Thoracic aorta (tissue), 2 donors: Measurements from ENCODE around the gene RPN2. TPM values are rescaled to one million over a fixed set of nuclear protein-coding genes. Genes with fewer than 3 reads are reported as not detected.

Source experiments
- ATAC-seq: fragments of 150-250 bp; one replicate; pipeline ENCODE4 v1.8.0; 2017; ENCODE audit warnings: low read depth; ENCODE audit not compliant: insufficient number of reproducible peaks, low FRiP score
- DNase-seq: peaks from one replicate; pipeline ENCODE4 v3.0.0-alpha.2; 2020; ENCODE audit warnings: low spot score
- H3K27ac ChIP-seq, 2 donors: fragments of 200-600 bp; sonication (generic); 1 replicate in 1 of 2; 2 replicates in 1 of 2; pipeline ENCODE4 v1.5.1; 2016; ENCODE audit warnings: mild to moderate bottlenecking in 2 of 2, moderate library complexity in 2 of 2
- H3K27me3 ChIP-seq: fragments of 200-600 bp; sonication (generic); replicated peaks from 2 replicates; pipeline ENCODE4 v1.6.0; 2016; ENCODE audit warnings: mild to moderate bottlenecking; ENCODE audit not compliant: insufficient read depth
- H3K36me3 ChIP-seq: fragments of 200-600 bp; sonication (generic); one replicate; pipeline ENCODE4 v1.5.1; 2016
- H3K4me1 ChIP-seq, 2 donors: fragments of 200-600 bp; sonication (generic); 1 replicate in 1 of 2; 2 replicates in 1 of 2; pipeline versions ENCODE4 v1.5.1 to v1.6.0; 2016; ENCODE audit warnings: low read depth in 2 of 2, mild to moderate bottlenecking in 1 of 2; ENCODE audit not compliant: control insufficient read depth in 1 of 2
- H3K4me3 ChIP-seq: fragments of 200-600 bp; sonication (generic); 2 replicates; pipeline ENCODE4 v1.5.1; 2016; ENCODE audit warnings: mild to moderate bottlenecking
- H3K9me3 ChIP-seq: fragments of 200-600 bp; sonication (generic); 2 replicates; pipeline ENCODE4 v1.5.1; 2016
- total RNA-seq, 2 donors: library from RNA; depleted of rRNA; stranded (reverse); fragments of >200 nt; gene quantifications; one replicate each; pipeline versions ENCODE4 v1.1.0 to v1.2.3, GENCODE V29; 2016
- TF ChIP-seq, protein P1 (sequence below): fragments of 200-600 bp; sonication (generic); IDR thresholded peaks from one replicate; pipeline ENCODE4 v1.5.1; 2019; ENCODE audit warnings: antibody characterized with exemption

The RPN2 gene
- total RNA-seq, result 100 to 1,000 TPM; 128 to 156 TPM

- peaks cover 13 to 27% of the 10 kb centered on the region in 2 donors for H3K4me1 ChIP-seq
- no peaks in the 10 kb centered on the region for H3K9me3 ChIP-seq
- peak within 1 kb of the TSS; percentile 74 for H3K4me3 ChIP-seq
- TF ChIP-seq, protein P1, sequence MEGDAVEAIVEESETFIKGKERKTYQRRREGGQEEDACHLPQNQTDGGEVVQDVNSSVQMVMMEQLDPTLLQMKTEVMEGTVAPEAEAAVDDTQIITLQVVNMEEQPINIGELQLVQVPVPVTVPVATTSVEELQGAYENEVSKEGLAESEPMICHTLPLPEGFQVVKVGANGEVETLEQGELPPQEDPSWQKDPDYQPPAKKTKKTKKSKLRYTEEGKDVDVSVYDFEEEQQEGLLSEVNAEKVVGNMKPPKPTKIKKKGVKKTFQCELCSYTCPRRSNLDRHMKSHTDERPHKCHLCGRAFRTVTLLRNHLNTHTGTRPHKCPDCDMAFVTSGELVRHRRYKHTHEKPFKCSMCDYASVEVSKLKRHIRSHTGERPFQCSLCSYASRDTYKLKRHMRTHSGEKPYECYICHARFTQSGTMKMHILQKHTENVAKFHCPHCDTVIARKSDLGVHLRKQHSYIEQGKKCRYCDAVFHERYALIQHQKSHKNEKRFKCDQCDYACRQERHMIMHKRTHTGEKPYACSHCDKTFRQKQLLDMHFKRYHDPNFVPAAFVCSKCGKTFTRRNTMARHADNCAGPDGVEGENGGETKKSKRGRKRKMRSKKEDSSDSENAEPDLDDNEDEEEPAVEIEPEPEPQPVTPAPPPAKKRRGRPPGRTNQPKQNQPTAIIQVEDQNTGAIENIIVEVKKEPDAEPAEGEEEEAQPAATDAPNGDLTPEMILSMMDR, result no peak
- peak; percentile 89 for DNase-seq
- H3K36me3 ChIP-seq, result no peaks in the 10 kb centered on the region
- H3K27ac ChIP-seq, result peak within 1 kb of the TSS; percentile 90 to 99
- ATAC-seq, result peak; percentile 96
- no peaks in the 10 kb centered on the region for H3K27me3 ChIP-seq
These were observed at the start of gene RPN2, which contains the start of gene MROH8 for GRCh38 chr20:37178839-37179682. RPN2 (plus strand) TSS chr20:37179330; CDS start chr20:37179357, 27 bp downstream. MROH8 (minus strand) TSS chr20:37179548.

DNA sequence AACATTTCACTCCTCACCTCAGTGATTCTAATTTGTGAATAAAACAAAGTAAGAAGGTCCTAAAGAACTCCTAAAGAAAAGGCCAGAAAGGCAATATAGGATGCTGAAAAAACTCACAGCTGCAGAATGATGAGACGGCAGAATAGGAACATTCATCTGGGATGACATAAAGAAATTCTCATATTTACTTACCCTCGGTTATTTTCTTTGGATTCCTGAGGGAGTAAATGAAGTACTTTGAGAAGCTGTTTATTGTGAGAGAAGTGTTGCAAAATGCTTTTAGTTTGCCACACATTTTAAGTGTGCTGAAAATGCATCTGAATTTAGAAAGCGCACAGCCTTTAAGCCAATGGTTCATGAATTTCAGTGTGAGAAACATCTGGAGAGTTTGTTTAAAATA, 47.6 kb upstream of the RPN2 start:
- DNase-seq (no peak), ATAC-seq (no peak)
- TF ChIP-seq, protein P1, result no peak
- H3K27ac ChIP-seq, result no peak overlapping the region
- H3K36me3 ChIP-seq, result no peaks in the 10 kb centered on the region
- no peaks in the 10 kb centered on the region for H3K27me3 ChIP-seq
- H3K9me3 ChIP-seq, result no peaks in the 10 kb centered on the region
- H3K4me1 ChIP-seq, result no peaks in the 10 kb centered on the region
- no peak overlapping the region for H3K4me3 ChIP-seq

- H3K36me3 ChIP-seq, result no peaks in the 10 kb centered on the region
- no peaks in the 10 kb centered on the region for H3K9me3 ChIP-seq
- H3K27me3 ChIP-seq, result no peaks in the 10 kb centered on the region
- no peaks in the 10 kb centered on the region for H3K4me1 ChIP-seq
- TF ChIP-seq, protein P1, result no peak
- ATAC-seq, result no peak
- no peak overlapping the region for H3K27ac ChIP-seq
- no peak for DNase-seq
- no peak overlapping the region for H3K4me3 ChIP-seq
These were observed 45.2 kb upstream of the RPN2 start for GRCh38 chr20:37133952-37134351.

- Histone ChIP-seq H3K27me3 (no peaks in the 10 kb centered on the region), H3K4me1 (no peaks in the 10 kb centered on the region), H3K27ac (no peak overlapping the region), H3K36me3 (no peaks in the 10 kb centered on the region), H3K4me3 (no peak overlapping the region), H3K9me3 (no peaks in the 10 kb centered on the region)
- DNase-seq (no peak), ATAC-seq (no peak)
- TF ChIP-seq, protein P1, result no peak
These were observed 41.6 kb upstream of the RPN2 start for GRCh38 chr20:37137547-37137946.

DNA sequence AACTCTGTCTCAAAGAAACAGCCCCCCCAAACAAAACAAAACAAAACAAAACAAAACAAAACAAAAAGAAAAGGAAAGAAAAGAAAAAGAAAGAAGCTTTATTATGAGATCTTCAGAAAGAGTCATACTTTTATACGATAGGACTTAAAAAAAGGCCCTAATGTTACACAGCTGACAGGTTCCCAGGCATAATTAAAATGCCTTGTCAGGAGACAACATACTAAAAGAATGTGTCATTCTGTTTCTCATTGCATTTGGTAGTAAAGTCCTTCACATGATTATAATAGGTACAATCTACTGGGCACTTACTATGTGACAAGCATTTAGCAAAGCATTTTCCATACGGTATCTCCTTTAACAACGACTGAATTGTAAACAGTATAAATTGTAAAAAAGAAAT, 36.4 kb upstream of the RPN2 start:
- TF ChIP-seq, protein P1, result no peak
- H3K36me3 ChIP-seq, result no peaks in the 10 kb centered on the region
- H3K27me3 ChIP-seq, result no peaks in the 10 kb centered on the region
- DNase-seq (no peak), ATAC-seq (no peak)
- H3K27ac ChIP-seq, result no peak overlapping the region
- no peaks in the 10 kb centered on the region for H3K4me1 ChIP-seq
- H3K4me3 ChIP-seq, result no peak overlapping the region
- no peaks in the 10 kb centered on the region for H3K9me3 ChIP-seq
